Glutamatergic neuron (in vitro differentiated cells): ENCODE measurements around the gene PLD6. TPM values are rescaled to one million over a fixed set of nuclear protein-coding genes. Genes with fewer than 3 reads are reported as not detected.
A peak's percentile ranks its signal among the peaks of the same experiment; 100 is the strongest.
"Not testable (repeated sequence)": the region's sequence is repeated elsewhere in the genome, so short reads cannot be mapped to it uniquely, and the experiment has no call there.

Experiments
- DNase-seq: peaks from one replicate; pipeline ENCODE4 v3.0.0; 2022
- H3K27ac Mint-ChIP-seq: one replicate; pipeline ENCODE4 v1.8.0; 2020; ENCODE audit warnings: mild to moderate bottlenecking, mixed read lengths, inconsistent platforms; ENCODE audit not compliant: unreplicated experiment
- H3K27me3 Mint-ChIP-seq: one replicate; pipeline ENCODE4 v1.8.0; 2020; ENCODE audit warnings: mild to moderate bottlenecking, moderate library complexity, mixed read lengths, inconsistent platforms; ENCODE audit not compliant: unreplicated experiment
- H3K36me3 Mint-ChIP-seq: one replicate; pipeline ENCODE4 v1.8.0; 2020; ENCODE audit warnings: mild to moderate bottlenecking, mixed read lengths, inconsistent platforms; ENCODE audit not compliant: unreplicated experiment
- H3K4me1 Mint-ChIP-seq: one replicate; pipeline ENCODE4 v1.8.0; 2020; ENCODE audit warnings: mild to moderate bottlenecking, low read depth, mixed read lengths, inconsistent platforms; ENCODE audit not compliant: unreplicated experiment
- H3K4me3 Mint-ChIP-seq: one replicate; pipeline ENCODE4 v1.8.0; 2020; ENCODE audit warnings: mild to moderate bottlenecking, mixed read lengths, inconsistent platforms; ENCODE audit not compliant: unreplicated experiment
- H3K9me3 Mint-ChIP-seq: one replicate; pipeline ENCODE4 v1.8.0; 2020; ENCODE audit warnings: mild to moderate bottlenecking, moderate library complexity, mixed read lengths, inconsistent platforms; ENCODE audit not compliant: unreplicated experiment
- CTCF ChIP-seq: fragments of 200-600 bp; sonication (generic); IDR thresholded peaks from one replicate; pipeline ENCODE4 v1.5.0; 2021; ENCODE audit not compliant: partially characterized antibody, unreplicated experiment
- total RNA-seq: library from RNA; stranded (reverse); fragmentation: NEBNext Ultra II Directional; extraction: Animal tissue kit (Norgen Biotek cat#: 25700); gene quantifications from one replicate; pipeline ENCODE4 v1.2.1, GENCODE V29; 2021; ENCODE audit not compliant: unreplicated experiment

PLD6 gene
- total RNA-seq, 1 donor from 2014 or later, result 1.1 TPM

DNA sequence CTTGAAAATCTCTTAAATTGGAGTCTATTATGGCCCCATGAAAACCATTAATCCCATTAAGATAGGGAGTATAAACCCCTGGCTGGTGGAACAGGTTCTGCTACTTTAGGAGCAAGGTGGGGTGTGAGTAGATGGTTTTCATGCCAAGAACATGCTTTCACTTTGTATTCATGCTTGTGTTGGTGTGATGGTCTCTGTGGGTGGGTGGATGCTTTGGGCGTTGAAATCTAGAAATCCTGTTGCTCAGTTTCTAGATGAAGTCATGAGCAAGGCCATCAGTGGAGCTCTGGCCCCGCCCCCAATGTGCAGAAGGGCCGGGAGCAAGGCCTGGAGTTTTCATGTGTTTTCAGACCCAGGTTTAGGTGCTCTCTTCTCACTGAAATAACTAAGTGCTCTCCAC, 20.1 kb downstream of the PLD6 start:
- H3K27ac Mint-ChIP-seq, result no peak overlapping the region
- peaks cover 24% of the 10 kb centered on the region for H3K4me1 Mint-ChIP-seq
- no peak for TF ChIP-seq CTCF
- H3K27me3 Mint-ChIP-seq, result peaks cover 6% of the 10 kb centered on the region
- peaks cover 9% of the 10 kb centered on the region for H3K36me3 Mint-ChIP-seq
- no peak overlapping the region for H3K4me3 Mint-ChIP-seq
- DNase-seq, result no peak
- peaks cover 14% of the 10 kb centered on the region for H3K9me3 Mint-ChIP-seq

- not testable (repeated sequence) for DNase-seq, H3K27me3 Mint-ChIP-seq, H3K27ac Mint-ChIP-seq, H3K4me3 Mint-ChIP-seq
- Mint-ChIP-seq H3K9me3 (peaks cover 19% of the 10 kb centered on the region), H3K4me1 (peaks cover 22% of the 10 kb centered on the region), H3K36me3 (peaks cover 13% of the 10 kb centered on the region)
Observed at GRCh38 chr17:17184985-17185757, 21.0 kb downstream of the PLD6 start.

DNA sequence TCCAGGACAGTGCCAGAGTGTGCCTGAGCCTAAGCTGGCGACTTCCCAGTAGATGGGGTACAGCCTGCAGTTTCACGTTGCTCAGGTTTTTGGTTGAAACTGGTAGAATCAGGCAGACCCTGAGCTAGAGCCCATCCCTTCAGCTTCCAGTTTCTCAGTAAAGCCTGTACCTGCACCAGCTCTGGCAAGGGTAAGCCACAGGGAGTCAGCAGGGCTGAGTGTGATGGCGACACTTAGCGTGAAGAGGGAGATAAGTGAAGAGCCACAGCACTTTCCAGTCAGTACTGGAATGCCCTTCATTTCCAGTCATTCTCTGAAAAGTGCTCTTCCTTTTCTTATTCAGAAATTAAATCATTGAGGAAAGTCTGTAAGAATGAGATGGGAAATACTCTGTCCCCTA, 22.4 kb downstream of the PLD6 start:
- DNase-seq, result no peak
- peaks cover 16% of the 10 kb centered on the region for H3K9me3 Mint-ChIP-seq
- peak overlapping the region; percentile 48 for H3K27ac Mint-ChIP-seq
- H3K4me3 Mint-ChIP-seq, result no peak overlapping the region
- peaks cover 13% of the 10 kb centered on the region for H3K36me3 Mint-ChIP-seq
- H3K27me3 Mint-ChIP-seq, result peaks cover 14% of the 10 kb centered on the region
- TF ChIP-seq CTCF, result no peak
- H3K4me1 Mint-ChIP-seq, result peaks cover 19% of the 10 kb centered on the region

DNA sequence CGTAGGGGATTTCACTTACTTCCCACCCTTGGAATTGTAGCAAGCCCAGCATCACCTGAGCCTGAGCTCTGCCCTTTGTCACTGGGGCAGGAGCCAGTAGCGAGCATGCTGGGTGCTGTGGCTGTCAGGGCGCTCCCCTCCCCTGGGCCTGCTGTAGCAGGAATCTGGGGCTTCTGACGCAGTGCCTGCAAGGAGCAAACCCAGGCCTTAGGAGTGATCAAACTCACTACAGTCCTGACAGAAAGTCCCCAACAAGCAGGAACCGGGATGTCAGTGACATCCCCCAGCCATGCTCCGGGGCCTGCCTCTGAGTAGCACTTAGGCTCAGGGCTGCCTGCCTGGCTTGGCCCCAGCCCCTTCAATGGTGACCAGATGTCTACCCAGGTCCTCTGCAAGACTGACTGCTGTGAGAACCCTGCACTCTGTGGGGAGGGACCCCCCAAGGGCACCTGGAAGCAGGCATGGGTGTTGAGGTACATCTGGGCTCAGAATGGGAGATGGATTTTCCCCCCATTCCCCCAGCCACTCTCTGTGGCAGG, 23.5 kb downstream of the PLD6 start:
- H3K4me3 Mint-ChIP-seq, result no peak overlapping the region
- peaks cover 10% of the 10 kb centered on the region for H3K36me3 Mint-ChIP-seq
- H3K4me1 Mint-ChIP-seq, result peaks cover 18% of the 10 kb centered on the region
- H3K27ac Mint-ChIP-seq, result no peak overlapping the region
- peaks cover 15% of the 10 kb centered on the region for H3K9me3 Mint-ChIP-seq
- peaks cover 13% of the 10 kb centered on the region for H3K27me3 Mint-ChIP-seq
- TF ChIP-seq CTCF, result no peak
- no peak for DNase-seq

- Mint-ChIP-seq H3K36me3 (peaks cover 10% of the 10 kb centered on the region), H3K27me3 (peaks cover 13% of the 10 kb centered on the region), H3K4me1 (peaks cover 18% of the 10 kb centered on the region), H3K27ac (no peak overlapping the region), H3K4me3 (no peak overlapping the region), H3K9me3 (peaks cover 17% of the 10 kb centered on the region)
- no peak for TF ChIP-seq CTCF
- DNase-seq, result no peak
Observed at GRCh38 chr17:17181666-17182597, 24.2 kb downstream of the PLD6 start.
